Fibroblast of the aortic adventitia (primary cell): ENCODE measurements around the gene ZNF609. TPM values are rescaled to one million over a fixed set of nuclear protein-coding genes. Genes with fewer than 3 reads are reported as not detected.

Experiments
- DNase-seq: peaks from one replicate; pipeline ENCODE4 v3.0.0-alpha.2; 2010; ENCODE audit warnings: low read depth
- H3K4me3 ChIP-seq: 2 replicates; pipeline ENCODE4 v1.5.1; 2011; ENCODE audit warnings: low read depth, mild to moderate bottlenecking, control low read depth, low read length, moderate library complexity
- total RNA-seq: library from RNA; depleted of rRNA; stranded (reverse); fragments of >200 nt; gene quantifications from 2 replicates; pipeline ENCODE4 v1.2.3, GENCODE V29; 2012; ENCODE audit warnings: low replicate concordance
- TF ChIP-seq, protein P1 (sequence below): IDR thresholded peaks from 2 replicates; pipeline ENCODE4 v1.5.1; 2011; ENCODE audit warnings: mild to moderate bottlenecking, low read length, control low read depth, inconsistent platforms; ENCODE audit not compliant: insufficient read depth

Gene ZNF609
- total RNA-seq, 1 donor, result 19.3 TPM

GRCh38 chr15:64651601-64652191, 191.3 kb downstream of the ZNF609 start:
- DNase-seq, result no peak
- H3K4me3 ChIP-seq, result no peak overlapping the region
- TF ChIP-seq, protein P1, sequence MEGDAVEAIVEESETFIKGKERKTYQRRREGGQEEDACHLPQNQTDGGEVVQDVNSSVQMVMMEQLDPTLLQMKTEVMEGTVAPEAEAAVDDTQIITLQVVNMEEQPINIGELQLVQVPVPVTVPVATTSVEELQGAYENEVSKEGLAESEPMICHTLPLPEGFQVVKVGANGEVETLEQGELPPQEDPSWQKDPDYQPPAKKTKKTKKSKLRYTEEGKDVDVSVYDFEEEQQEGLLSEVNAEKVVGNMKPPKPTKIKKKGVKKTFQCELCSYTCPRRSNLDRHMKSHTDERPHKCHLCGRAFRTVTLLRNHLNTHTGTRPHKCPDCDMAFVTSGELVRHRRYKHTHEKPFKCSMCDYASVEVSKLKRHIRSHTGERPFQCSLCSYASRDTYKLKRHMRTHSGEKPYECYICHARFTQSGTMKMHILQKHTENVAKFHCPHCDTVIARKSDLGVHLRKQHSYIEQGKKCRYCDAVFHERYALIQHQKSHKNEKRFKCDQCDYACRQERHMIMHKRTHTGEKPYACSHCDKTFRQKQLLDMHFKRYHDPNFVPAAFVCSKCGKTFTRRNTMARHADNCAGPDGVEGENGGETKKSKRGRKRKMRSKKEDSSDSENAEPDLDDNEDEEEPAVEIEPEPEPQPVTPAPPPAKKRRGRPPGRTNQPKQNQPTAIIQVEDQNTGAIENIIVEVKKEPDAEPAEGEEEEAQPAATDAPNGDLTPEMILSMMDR, result no peak

DNA sequence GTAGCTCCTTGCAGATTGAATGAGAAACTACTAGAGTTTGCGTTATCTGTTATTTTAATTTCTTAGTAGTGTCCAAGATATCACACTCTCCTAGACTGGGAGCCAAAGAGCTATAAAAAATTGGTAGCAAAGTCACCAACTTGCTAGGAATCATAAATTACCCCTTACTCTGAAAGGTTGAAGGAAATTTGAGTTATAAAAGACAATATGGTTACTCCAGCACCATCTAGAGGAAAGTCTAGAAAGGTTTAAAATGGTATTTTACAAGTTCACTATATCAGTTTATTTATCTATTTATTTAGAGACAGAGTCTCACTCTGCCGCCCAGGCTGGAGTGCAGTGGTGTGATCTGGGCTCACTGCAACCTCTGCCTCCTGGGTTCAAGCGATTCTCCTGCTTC, 193.4 kb downstream of the ZNF609 start:
- DNase-seq, result peak; percentile 57
- TF ChIP-seq, protein P1, result peak; percentile 38

DNA sequence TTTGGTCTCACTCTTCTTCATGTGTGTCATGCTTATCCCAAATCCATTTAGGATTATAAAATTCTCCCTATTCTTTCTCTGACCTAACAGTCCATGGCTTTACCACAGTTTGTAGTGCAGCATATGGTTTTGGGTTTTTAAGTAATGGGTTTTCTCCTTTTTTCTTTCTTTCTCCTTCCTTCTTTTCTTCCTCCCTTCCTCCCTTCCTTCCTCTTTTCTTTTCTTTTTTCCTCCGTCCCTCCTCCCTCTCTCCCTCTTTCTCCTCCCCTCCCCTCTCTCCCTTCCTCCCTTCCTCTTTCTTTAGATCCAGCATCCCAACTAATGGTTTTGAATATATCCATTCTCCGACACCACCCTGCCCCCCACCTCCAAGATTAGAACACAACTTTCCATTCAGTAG, 196.1 kb downstream of the ZNF609 start:
- DNase-seq, result no peak
- no peak overlapping the region for H3K4me3 ChIP-seq
- TF ChIP-seq, protein P1, result no peak

More for the DNA sequence above, 193.4 kb downstream of the ZNF609 start:
- H3K4me3 ChIP-seq, result no peak overlapping the region

DNA sequence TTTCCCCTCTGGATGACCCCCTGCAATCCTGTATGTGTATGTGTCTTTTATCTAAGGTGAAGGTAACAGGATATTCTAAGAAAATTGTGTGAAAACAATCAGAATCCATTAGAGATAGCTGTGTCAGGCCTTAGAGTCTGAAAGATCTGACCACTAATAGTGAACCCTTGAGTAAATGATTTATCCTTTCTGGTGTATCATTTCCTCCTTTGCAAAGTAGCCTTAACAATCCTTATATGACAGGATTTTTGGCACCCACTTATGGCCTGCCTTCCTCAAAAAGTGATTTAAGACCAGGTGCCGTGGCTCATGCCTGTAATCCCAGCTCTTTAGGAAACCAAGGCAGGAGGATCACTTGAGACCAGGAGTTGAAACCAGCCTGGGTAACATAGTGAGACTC, 204.8 kb downstream of the ZNF609 start:
- no peak for DNase-seq
- TF ChIP-seq, protein P1, result no peak
- H3K4me3 ChIP-seq, result no peak overlapping the region

- peak; percentile 70 for DNase-seq
- TF ChIP-seq, protein P1, result no peak
- H3K4me3 ChIP-seq, result no peak overlapping the region
Measured at GRCh38 chr15:64667736-64668161, 207.4 kb downstream of the ZNF609 start.

DNA sequence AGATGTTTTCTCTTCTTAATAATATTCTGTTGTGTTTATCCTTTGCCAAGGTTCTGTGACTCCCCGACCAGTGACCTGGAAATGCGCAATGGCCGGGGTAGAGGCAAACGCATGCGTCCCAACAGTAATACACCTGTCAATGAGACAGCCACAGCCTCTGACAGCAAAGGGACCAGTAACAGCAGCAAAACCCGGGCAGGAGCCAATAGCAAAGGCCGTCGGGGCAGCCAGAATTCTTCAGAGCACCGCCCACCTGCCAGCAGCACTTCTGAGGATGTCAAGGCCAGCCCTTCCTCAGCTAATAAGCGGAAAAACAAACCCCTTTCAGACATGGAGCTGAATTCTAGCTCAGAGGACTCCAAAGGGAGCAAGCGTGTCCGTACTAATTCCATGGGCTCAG, 213.5 kb downstream of the ZNF609 start:
- DNase-seq, result no peak
- H3K4me3 ChIP-seq, result no peak overlapping the region
- TF ChIP-seq, protein P1, result no peak
